ACHN (cell line): ENCODE results near the gene UVRAG.

Experiments used
- DNase-seq: peaks from one replicate; pipeline ENCODE4 v3.0.0-alpha.2; 2015
- in situ Hi-C: cut with HindIII; loops from 2 replicates; pipeline ENCODE4 v1.10.0; 2017; ENCODE audit warnings: low sequenced_read_pairs, low pct_ligation_motif_present, low pct_unique_long_range_greater_than_20kb

UVRAG gene

DNA sequence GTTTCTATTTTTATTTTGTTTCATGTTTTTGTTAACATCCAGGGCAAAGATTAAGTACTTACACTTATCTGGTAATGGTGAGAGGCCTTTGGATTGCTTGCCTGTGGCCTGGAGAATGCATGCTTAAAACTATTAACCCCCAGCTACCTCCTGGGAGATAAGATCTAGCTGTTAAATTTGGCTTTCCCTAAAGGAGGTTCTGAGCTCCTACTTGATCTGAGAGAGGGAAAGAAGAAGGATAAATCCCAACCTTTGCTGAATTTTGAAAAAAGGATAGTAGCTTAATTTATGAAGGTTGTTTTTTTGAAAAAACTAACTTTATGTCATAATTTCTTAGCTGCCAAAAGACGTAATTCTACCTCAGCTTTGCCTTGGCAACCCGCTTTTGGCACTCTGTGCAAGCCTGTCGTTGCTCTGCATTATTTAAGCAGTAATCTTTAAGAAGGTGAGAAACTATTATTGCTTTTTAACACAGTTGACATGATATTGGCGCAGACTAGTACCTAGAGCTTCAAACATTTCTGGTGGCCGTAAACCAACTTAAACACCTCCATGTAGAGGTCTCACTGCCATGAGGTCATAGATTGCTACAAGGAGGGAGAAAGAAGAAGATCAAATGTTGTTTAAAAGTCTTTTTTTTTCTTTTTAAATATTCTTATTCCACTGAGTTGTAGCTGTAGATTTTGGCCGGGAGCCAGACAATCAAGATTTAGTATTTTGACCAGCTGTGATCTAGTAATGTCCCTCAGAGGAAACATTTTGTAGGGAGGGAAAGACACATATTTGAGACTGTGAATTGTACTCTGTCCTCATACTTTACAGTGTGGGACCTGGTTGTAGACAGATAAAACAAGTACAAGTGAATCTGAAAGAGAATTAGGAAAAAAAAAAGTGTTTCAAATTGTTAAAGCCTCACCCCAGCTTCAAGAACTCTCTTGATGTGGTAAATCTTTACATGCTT lies 316.9 kb downstream of the UVRAG start:
- DNase-seq: no peak
- in situ Hi-C loops: no loop called here

GRCh38 chr11:76134239-76134638 lies 319.2 kb downstream of the UVRAG start:
- in situ Hi-C loops: no loop called here
- no peak for DNase-seq

GRCh38 chr11:76135491-76135890 lies 320.5 kb downstream of the UVRAG start:
- DNase-seq: no peak
- in situ Hi-C loops: no loop called here

- in situ Hi-C loops: no loop called here
- DNase-seq: no peak
These were observed 324.3 kb downstream of the UVRAG start for GRCh38 chr11:76139314-76139713.

GRCh38 chr11:76140912-76141574 lies 326.0 kb downstream of the UVRAG start:
- in situ Hi-C loops: no loop called here

GRCh38 chr11:76141901-76142588 lies 327.0 kb downstream of the UVRAG start:
- in situ Hi-C loops: no loop called here
- DNase-seq: no peak

More at GRCh38 chr11:76140912-76141574, 326.0 kb downstream of the UVRAG start:
- no peak for DNase-seq

GRCh38 chr11:76143274-76143673 lies 328.3 kb downstream of the UVRAG start:
- DNase-seq: no peak
- in situ Hi-C loops: no loop called here

GRCh38 chr11:76147106-76147740 lies 332.2 kb downstream of the UVRAG start:
- in situ Hi-C loops: no loop called here
- no peak for DNase-seq

- DNase-seq: no peak
- in situ Hi-C loops: no loop called here
These were observed 333.2 kb downstream of the UVRAG start for GRCh38 chr11:76148231-76148630.

GRCh38 chr11:76148941-76149613 lies 334.1 kb downstream of the UVRAG start:
- no peak for DNase-seq

GRCh38 chr11:76149713-76150112 lies 334.7 kb downstream of the UVRAG start:
- in situ Hi-C loops: no loop called here
- no peak for DNase-seq

More at GRCh38 chr11:76148941-76149613, 334.1 kb downstream of the UVRAG start:
- in situ Hi-C loops: no loop called here

- no peak for DNase-seq
- in situ Hi-C loops: no loop called here
These were observed 335.1 kb downstream of the UVRAG start for GRCh38 chr11:76150141-76150540.

- in situ Hi-C loops: no loop called here
- no peak for DNase-seq
These were observed 336.6 kb downstream of the UVRAG start for GRCh38 chr11:76151556-76152085.

DNA sequence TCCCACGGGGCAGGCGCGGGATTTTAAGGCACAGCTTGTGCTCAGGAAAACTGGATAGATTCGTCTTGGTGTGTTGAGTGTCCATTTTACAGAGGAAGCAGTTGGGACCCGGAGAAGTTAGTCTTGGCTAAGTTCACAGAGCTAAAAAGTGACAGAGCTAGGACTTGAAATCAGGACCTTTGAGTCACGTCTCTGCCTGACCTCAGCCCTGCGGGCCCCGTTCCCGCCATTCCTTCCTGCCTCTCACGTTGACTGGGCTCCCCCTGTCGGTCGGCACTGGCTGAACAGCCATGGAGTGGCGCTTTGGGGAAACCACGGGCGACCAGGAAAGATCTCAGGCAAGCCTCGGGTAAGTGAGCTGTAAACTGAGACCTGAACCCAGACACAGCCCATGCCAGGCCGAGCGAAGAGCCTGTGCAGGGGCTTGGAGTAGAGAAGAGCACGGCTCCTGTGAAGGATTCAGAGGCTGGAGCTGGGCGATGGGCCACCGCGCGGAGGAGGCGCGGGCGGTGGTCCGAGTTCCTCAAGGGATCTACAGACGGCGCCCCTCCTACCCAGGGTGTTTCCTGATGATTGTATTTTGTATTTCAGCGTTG lies 337.2 kb downstream of the UVRAG start:
- in situ Hi-C loops: no loop called here
- peak; percentile 69 for DNase-seq

GRCh38 chr11:76152741-76153570 lies 337.9 kb downstream of the UVRAG start:
- in situ Hi-C loops: no loop called here
- DNase-seq: no peak

DNA sequence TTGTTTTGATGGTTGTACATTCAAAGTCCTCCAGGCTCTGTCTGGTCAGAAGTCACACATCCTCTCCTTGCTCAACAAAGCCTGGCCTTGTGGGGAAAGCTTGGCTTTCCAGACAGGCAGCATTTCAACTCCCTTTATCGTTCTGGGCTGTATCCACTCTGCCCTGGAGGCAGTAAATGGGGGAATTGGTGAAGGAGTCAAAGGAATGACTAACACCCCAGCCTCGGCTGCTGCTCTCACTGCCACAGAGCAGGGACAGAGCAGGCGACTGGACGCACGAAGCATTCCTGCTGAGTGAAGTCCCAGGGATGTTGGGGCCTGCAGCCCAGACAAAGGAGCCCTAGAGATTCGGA lies 338.5 kb downstream of the UVRAG start:
- DNase-seq: no peak
- in situ Hi-C loops: no loop called here
